K562 (cell line): Measurements from ENCODE around the gene ATP2A3. TPM values are rescaled to one million over a fixed set of nuclear protein-coding genes. Genes with fewer than 3 reads are reported as not detected.

Experiments
- ATAC-seq: fragments of 200-7000 bp; cut with Tn5 transposase; 3 replicates; pipeline ENCODE4 v1.9.1; 2020; ENCODE audit warnings: moderate library complexity
- BruUV-seq: library from RNA; stranded (reverse); fragments of 400-500 nt; replicated peaks from 2 replicates; lab custom pipeline; 2021; lab: Mats Ljungman, UMichigan
- CTCF ChIA-PET: fragments of 300-600 bp; formaldehyde crosslinking; extraction: SDS; loops from one replicate; lab custom pipeline; 2021; ENCODE audit warnings: low intra/inter-chr PET ratio; lab: Yijun Ruan, JAX
- POLR2A ChIA-PET: fragments of 300-600, 350-650 bp; sonication (Branson Sonifier 250); formaldehyde crosslinking; extraction: SDS; loops from one replicate; lab custom pipeline; 2021; ENCODE audit warnings: antibody characterized with exemption, inconsistent platforms; lab: Yijun Ruan, JAX
- DNase-seq, 4 experiments: peaks; one replicate each; pipeline versions ENCODE4 v3.0.0 to v3.0.0-alpha.2; 2011 to 2018; ENCODE audit warnings: low spot score in 3 of 4, mixed read lengths in 3 of 4; ENCODE audit errors: extremely low read depth in 1 of 4
- FAIRE-seq: peaks from 2 replicates; lab custom pipeline; 2011; peaks lifted over from hg19 to GRCh38; lab: Jason Lieb, UNC
- H2AFZ ChIP-seq: 2 replicates; pipeline ENCODE4 v1.6.0; 2011; ENCODE audit warnings: low read depth, low read length, control low read depth, inconsistent platforms
- H3K27ac ChIP-seq: fragments of 200-600 bp; 3 replicates; pipeline ENCODE4 v1.8.0; 2011; ENCODE audit warnings: low read depth, mild to moderate bottlenecking, control low read depth, inconsistent platforms, low read length, moderate library complexity, mixed read lengths; ENCODE audit errors: extremely low read depth
- H3K27me3 ChIP-seq, 2 experiments: fragments of 300-600 bp in 1 of 2; 2 replicates in 1 of 2; 3 replicates in 1 of 2; pipeline versions ENCODE4 v1.6.0 to v1.8.0; 2011; ENCODE audit warnings: inconsistent platforms in 2 of 2, low read length in 2 of 2, mild to moderate bottlenecking in 1 of 2, mixed read lengths in 1 of 2, moderate library complexity in 1 of 2; ENCODE audit not compliant: control insufficient read depth in 2 of 2, insufficient read depth in 2 of 2
- H3K36me3 ChIP-seq: fragments of 300-600 bp; 3 replicates; pipeline ENCODE4 v1.8.0; 2011; ENCODE audit warnings: mild to moderate bottlenecking, low read length, inconsistent platforms; ENCODE audit not compliant: control insufficient read depth, insufficient read depth
- H3K4me1 ChIP-seq, 2 experiments: fragments of 200-600 bp in 1 of 2; replicated peaks in 1 of 2; 2 replicates in 1 of 2; 3 replicates in 1 of 2; pipeline versions ENCODE4 v1.5.1 to v1.8.0; 2011; ENCODE audit warnings: inconsistent platforms in 2 of 2, low read length in 2 of 2, mild to moderate bottlenecking in 1 of 2, mixed read lengths in 1 of 2, moderate library complexity in 1 of 2; ENCODE audit not compliant: control insufficient read depth in 2 of 2, insufficient read depth in 2 of 2
- H3K4me2 ChIP-seq: 2 replicates; pipeline ENCODE4 v1.6.1; 2011; ENCODE audit warnings: low read length, control low read depth, inconsistent platforms, mixed read lengths; ENCODE audit not compliant: insufficient read depth
- H3K4me3 ChIP-seq: fragments of 200-600 bp; sonication (generic), shearing (Covaris generic); 2 replicates; pipeline ENCODE4 v1.5.1; 2016; ENCODE audit warnings: control low read depth, inconsistent platforms
- H3K79me2 ChIP-seq: fragments of 200-600 bp; 3 replicates; pipeline ENCODE4 v1.8.0; 2011; ENCODE audit warnings: low read length, inconsistent platforms; ENCODE audit not compliant: control insufficient read depth, insufficient read depth
- H3K9ac ChIP-seq, 2 experiments: 2 replicates each; pipeline versions ENCODE4 v1.6.0 to v1.6.1; 2011; ENCODE audit warnings: low read depth in 2 of 2, low read length in 2 of 2, control low read depth in 1 of 2, inconsistent platforms in 1 of 2, mild to moderate bottlenecking in 1 of 2, mixed read lengths in 1 of 2; ENCODE audit not compliant: insufficient read depth in 1 of 2
- H3K9me1 ChIP-seq: one replicate; pipeline ENCODE4 v1.6.0; 2011; ENCODE audit warnings: inconsistent platforms, mild to moderate bottlenecking, low read length, moderate library complexity; ENCODE audit not compliant: control insufficient read depth, insufficient read depth
- H3K9me3 ChIP-seq: replicated peaks from 2 replicates; pipeline ENCODE4 v1.5.1; 2011; ENCODE audit warnings: low read depth, low read length, inconsistent platforms; ENCODE audit not compliant: control insufficient read depth, insufficient read depth
- H4K20me1 ChIP-seq: replicated peaks from 2 replicates; pipeline ENCODE4 v1.6.1; 2011; ENCODE audit warnings: low read length, inconsistent platforms, mixed read lengths; ENCODE audit not compliant: control insufficient read depth, insufficient read depth
- ASH1L ChIP-seq: fragments of 450-650 bp; IDR thresholded peaks from 2 replicates; pipeline ENCODE4 v1.6.1; 2018; ENCODE audit warnings: borderline replicate concordance, mild to moderate bottlenecking, low read depth; ENCODE audit not compliant: partially characterized antibody
- BACH1 ChIP-seq: fragments of 200-800 bp; sonication (Bioruptor generic); IDR thresholded peaks from 2 replicates; pipeline ENCODE4 v1.6.1; 2016; ENCODE audit warnings: missing genetic modification characterization, missing compliant biosample characterization
- CBFA2T2 ChIP-seq: fragments of 450-650 bp; conservative IDR thresholded peaks from 2 replicates; pipeline ENCODE4 v1.6.1; 2017; ENCODE audit warnings: mild to moderate bottlenecking
- FOXP4 ChIP-seq: sonication (generic); formaldehyde crosslinking; IDR thresholded peaks from 2 replicates; pipeline ENCODE4 v1.8.0; 2022; ENCODE audit warnings: mild to moderate bottlenecking, missing genetic modification reagents, borderline replicate concordance
- HDAC2 ChIP-seq: fragments of 450-650 bp; IDR thresholded peaks from 2 replicates; pipeline ENCODE4 v1.6.1; 2016; ENCODE audit warnings: mild to moderate bottlenecking
- JUN ChIP-seq, 2 experiments: sonication (generic) in 1 of 2; formaldehyde crosslinking in 1 of 2; IDR thresholded peaks; 2 replicates each; pipeline versions ENCODE4 v1.6.1 to v1.8.0; 2012 to 2022; ENCODE audit warnings: borderline replicate concordance in 2 of 2, mild to moderate bottlenecking in 2 of 2, improper control_type of control experiment in 1 of 2, low read depth in 1 of 2, low read length in 1 of 2, missing genetic modification reagents in 1 of 2
- MEF2D ChIP-seq: conservative IDR thresholded peaks from 2 replicates; pipeline ENCODE4 v1.6.1; 2016; ENCODE audit warnings: low read depth, missing genetic modification characterization, missing compliant biosample characterization
- ZNF134 ChIP-seq: fragments of 250-450 bp; sonication (Bioruptor Pico); conservative IDR thresholded peaks from 2 replicates; pipeline ENCODE4 v1.4.0; 2020
- ZNF274 ChIP-seq: IDR thresholded peaks from 2 replicates; pipeline ENCODE4 v1.6.1; 2011; ENCODE audit warnings: low read depth, mild to moderate bottlenecking, low read length, moderate library complexity, borderline replicate concordance
- ZNF277 ChIP-seq: fragments of 250-450 bp; sonication (Bioruptor Pico); IDR thresholded peaks from 2 replicates; pipeline ENCODE4 v1.8.0; 2022; ENCODE audit warnings: inconsistent platforms, mild to moderate bottlenecking, moderate library complexity, borderline replicate concordance
- ZNF398 ChIP-seq: fragments of 250-450 bp; sonication (Bioruptor Pico); IDR thresholded peaks from 2 replicates; pipeline ENCODE4 v1.8.0; 2021; ENCODE audit warnings: moderate library complexity, mild to moderate bottlenecking, inconsistent platforms
- ZNF696 ChIP-seq: fragments of 250-450 bp; sonication (Bioruptor Pico); conservative IDR thresholded peaks from 2 replicates; pipeline ENCODE4 v1.4.0; 2020; ENCODE audit warnings: mild to moderate bottlenecking, moderate library complexity
- ZNF778 ChIP-seq: fragments of 450-650 bp; formaldehyde crosslinking; IDR thresholded peaks from 2 replicates; pipeline ENCODE4 v1.4.0; 2020; ENCODE audit warnings: mild to moderate bottlenecking, moderate library complexity
- WGBS: fragments of 100-300 bp; shearing (Covaris generic); methylation state at CpG from one replicate; pipeline ENCODE4 v1.1.6; 2016; ENCODE audit warnings: low coverage, mixed read lengths; ENCODE audit not compliant: insufficient coverage; ENCODE audit errors: missing lambda C conversion rate; 5-methylcytosine and 5-hydroxymethylcytosine counted together
- in situ Hi-C: fragments of 300-500 bp; cut with MboI; formaldehyde crosslinking; loops from 4 replicates; pipeline ENCODE4 v1.15.0; 2018; ENCODE audit warnings: inconsistent platforms, mixed read lengths
- intact Hi-C: fragments of 100-400 bp; cut with micrococcal nuclease; formaldehyde crosslinking; loops from 2 replicates; pipeline ENCODE4 v1.14.2; 2022
- polyA plus RNA-seq, 8 experiments: library from polyadenylated mRNA; depleted of rRNA in 4 of 8; stranded (reverse) in 5 of 8; unstranded in 3 of 8; fragments of >200 nt; fragmentation: Nextera tagmentation in 2 of 8; fragmentation: Illumina TruSeq in 1 of 8; extraction: Ambion mirVana in 2 of 8; extraction: Trizol in 1 of 8; gene quantifications; 2 replicates each; pipeline versions ENCODE4 v1.2.1 to v1.2.3, GENCODE V29; 2011 to 2014; ENCODE audit warnings: inconsistent platforms in 1 of 8, missing spikeins in 1 of 8
- total RNA-seq, 7 experiments: library from RNA; depleted of rRNA in 6 of 7; stranded (reverse); fragments of >200 nt in 6 of 7; fragmentation: Illumina TruSeq in 2 of 7; extraction: Trizol in 2 of 7; gene quantifications; 2 replicates each; pipeline versions ENCODE4 v1.2.1 to v1.2.3, GENCODE V29; 2011 to 2021; ENCODE audit warnings: low replicate concordance in 1 of 7
- TF ChIP-seq, protein P1 (sequence below), 2 experiments: fragments of 450-650 bp in 1 of 2; sonication (generic) in 1 of 2; formaldehyde crosslinking; conservative IDR thresholded peaks; 2 replicates each; pipeline versions ENCODE4 v1.4.0 to v1.8.1; 2020 to 2022; ENCODE audit warnings: mild to moderate bottlenecking in 1 of 2, missing genetic modification reagents in 1 of 2
- TF ChIP-seq, protein P2 (sequence below): fragments of 450-650 bp; formaldehyde crosslinking; IDR thresholded peaks from 2 replicates; pipeline ENCODE4 v1.4.0; 2020; ENCODE audit warnings: mild to moderate bottlenecking, moderate library complexity

The ATP2A3 gene
- total and polyA plus RNA-seq, 9 of the 15 experiments (the other 6 are each of a cell fraction or from before 2014, with no cell fraction given), result 0.65 to 103 (median 31.3) TPM

- Histone ChIP-seq H3K36me3 (peaks cover 52% of the 10 kb centered on the region; the same call in 1 of the 3 replicates), H3K27ac (no peak overlapping the region), H2AFZ (no peak overlapping the region), H3K4me1 (no peaks in the 10 kb centered on the region), H3K9me1 (no peaks in the 10 kb centered on the region), H3K27me3 (no peaks in the 10 kb centered on the region), H3K79me2 (no peaks in the 10 kb centered on the region), H3K9me3 (no peaks in the 10 kb centered on the region), H3K9ac (no peak overlapping the region), H4K20me1 (no peaks in the 10 kb centered on the region), H3K4me3 (no peak overlapping the region), H3K4me2 (no peak overlapping the region)
- no peak for DNase-seq
- CTCF ChIA-PET, result no interaction called here
- POLR2A ChIA-PET, result no interaction called here
- intact Hi-C loops (no loop called here), in situ Hi-C loops (no loop called here)
- ATAC-seq, result no peak
- FAIRE-seq, result no peak
- 65% methylated on average over 5 of the region's 8 CpGs for WGBS
- no TSS peak for BruUV-seq
- TF ChIP-seq ASH1L (no peak), ZNF134 (CRISPR knock-in tag) (no peak), JUN (IDR thresholded peaks at IDR 0.05; ENCODE audit: borderline replicate concordance, low read depth, low read length) (no peak), JUN (CRISPR knock-in tag; IDR thresholded peaks at IDR 0.05; ENCODE audit: borderline replicate concordance) (no peak), ZNF778 (CRISPR knock-in tag) (no peak), ZNF398 (no peak), ZNF696 (CRISPR knock-in tag) (no peak), FOXP4 (CRISPR knock-in tag) (no peak), HDAC2 (no peak), ZNF274 (no peak), MEF2D (tag) (no peak), ZNF277 (CRISPR knock-in tag) (no peak), CBFA2T2 (no peak), BACH1 (no peak)
- TF ChIP-seq, protein P1, sequence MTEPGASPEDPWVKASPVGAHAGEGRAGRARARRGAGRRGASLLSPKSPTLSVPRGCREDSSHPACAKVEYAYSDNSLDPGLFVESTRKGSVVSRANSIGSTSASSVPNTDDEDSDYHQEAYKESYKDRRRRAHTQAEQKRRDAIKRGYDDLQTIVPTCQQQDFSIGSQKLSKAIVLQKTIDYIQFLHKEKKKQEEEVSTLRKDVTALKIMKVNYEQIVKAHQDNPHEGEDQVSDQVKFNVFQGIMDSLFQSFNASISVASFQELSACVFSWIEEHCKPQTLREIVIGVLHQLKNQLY (CRISPR knock-in tag; conservative IDR thresholded peaks at IDR 0.05), result no peak
- TF ChIP-seq, protein P2, sequence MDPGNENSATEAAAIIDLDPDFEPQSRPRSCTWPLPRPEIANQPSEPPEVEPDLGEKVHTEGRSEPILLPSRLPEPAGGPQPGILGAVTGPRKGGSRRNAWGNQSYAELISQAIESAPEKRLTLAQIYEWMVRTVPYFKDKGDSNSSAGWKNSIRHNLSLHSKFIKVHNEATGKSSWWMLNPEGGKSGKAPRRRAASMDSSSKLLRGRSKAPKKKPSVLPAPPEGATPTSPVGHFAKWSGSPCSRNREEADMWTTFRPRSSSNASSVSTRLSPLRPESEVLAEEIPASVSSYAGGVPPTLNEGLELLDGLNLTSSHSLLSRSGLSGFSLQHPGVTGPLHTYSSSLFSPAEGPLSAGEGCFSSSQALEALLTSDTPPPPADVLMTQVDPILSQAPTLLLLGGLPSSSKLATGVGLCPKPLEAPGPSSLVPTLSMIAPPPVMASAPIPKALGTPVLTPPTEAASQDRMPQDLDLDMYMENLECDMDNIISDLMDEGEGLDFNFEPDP (CRISPR knock-in tag), result no peak
Measured at GRCh38 chr17:3877220-3877619, 87.0 kb downstream of the ATP2A3 start.
